PC-3 (cell line): ENCODE results near the gene HSF2BP. TPM values are rescaled to one million over a fixed set of nuclear protein-coding genes. Genes with fewer than 3 reads are reported as not detected.
A peak's percentile ranks its signal among the peaks of the same experiment; 100 is the strongest.

Experiments
- ATAC-seq: fragments of 200-7000 bp; cut with Tn5 transposase; 2 replicates; pipeline ENCODE4 v1.9.1; 2020; ENCODE audit warnings: mild to moderate bottlenecking, moderate library complexity
- BruUV-seq: library from RNA; stranded (reverse); fragments of 400-500 nt; replicated peaks from 2 replicates; lab custom pipeline; 2021; lab: Mats Ljungman, UMichigan
- CTCF ChIA-PET: fragments of 300-600 bp; sonication (Branson Sonifier 250); formaldehyde crosslinking; loops from one replicate; lab custom pipeline; 2022; ENCODE audit warnings: antibody characterized with exemption; lab: Charles Lee
- POLR2A ChIA-PET: fragments of 300-600 bp; sonication (Branson Sonifier 250); formaldehyde crosslinking; loops from one replicate; lab custom pipeline; 2022; ENCODE audit warnings: antibody characterized with exemption; ENCODE audit not compliant: unreplicated experiment; lab: Charles Lee
- DNase-seq: peaks from one replicate; pipeline ENCODE4 v3.0.0-alpha.2; 2015
- H2AFZ ChIP-seq: fragments of 300-600 bp; sonication (generic); 2 replicates; pipeline ENCODE4 v1.6.0; 2016; ENCODE audit warnings: antibody characterized with exemption, low read length
- H3F3A ChIP-seq: fragments of 300-600 bp; sonication (generic); one replicate; pipeline ENCODE4 v1.6.0; 2017; ENCODE audit warnings: antibody characterized with exemption, low read length, control low read depth, mild to moderate bottlenecking; ENCODE audit not compliant: unreplicated experiment
- H3K27ac ChIP-seq: fragments of 300-600 bp; sonication (generic); 2 replicates; pipeline ENCODE4 v1.5.1; 2016; ENCODE audit warnings: mild to moderate bottlenecking, low read length
- H3K27me3 ChIP-seq: fragments of 300-600 bp; sonication (generic); 2 replicates; pipeline ENCODE4 v1.6.1; 2016; ENCODE audit warnings: low read length, mixed read lengths
- H3K36me3 ChIP-seq: fragments of 300-600 bp; sonication (generic); 2 replicates; pipeline ENCODE4 v1.6.1; 2016; ENCODE audit warnings: low read depth, mixed run types, low read length, mixed read lengths
- H3K4me1 ChIP-seq: fragments of 300-600 bp; sonication (generic); 2 replicates; pipeline ENCODE4 v1.5.1; 2016; ENCODE audit warnings: low read length; ENCODE audit not compliant: insufficient read depth
- H3K4me2 ChIP-seq: fragments of 300-600 bp; sonication (generic); 2 replicates; pipeline ENCODE4 v1.6.0; 2016; ENCODE audit warnings: low read length
- H3K4me3 ChIP-seq: fragments of 300-600 bp; sonication (generic); 2 replicates; pipeline ENCODE4 v1.5.1; 2016; ENCODE audit warnings: mild to moderate bottlenecking, low read length, mixed read lengths
- H3K79me2 ChIP-seq: fragments of 300-600 bp; sonication (generic); 2 replicates; pipeline ENCODE4 v1.6.1; 2017; ENCODE audit warnings: low read length, mixed read lengths
- H3K9ac ChIP-seq: fragments of 300-600 bp; sonication (generic); 2 replicates; pipeline ENCODE4 v1.6.0; 2016; ENCODE audit warnings: mild to moderate bottlenecking, low read length
- H3K9me2 ChIP-seq: fragments of 300-600 bp; sonication (generic); replicated peaks from 2 replicates; pipeline ENCODE4 v1.6.1; 2016; ENCODE audit warnings: mixed run types, low read length, mixed read lengths
- H3K9me3 ChIP-seq: fragments of 300-600 bp; sonication (generic); 2 replicates; pipeline ENCODE4 v1.6.1; 2016; ENCODE audit warnings: low read length, mixed read lengths
- H4K20me1 ChIP-seq: fragments of 300-600 bp; sonication (generic); 2 replicates; pipeline ENCODE4 v1.6.1; 2016; ENCODE audit warnings: low read length, mixed read lengths
- CTCF ChIP-seq: fragments of 300-600 bp; sonication (generic); conservative IDR thresholded peaks from 2 replicates; pipeline ENCODE4 v1.5.1; 2017; ENCODE audit warnings: antibody characterized with exemption, low read depth, mild to moderate bottlenecking, low read length
- EZH2 ChIP-seq: fragments of 300-600 bp; sonication (generic); IDR thresholded peaks from one replicate; pipeline ENCODE4 v1.6.1; 2017; ENCODE audit warnings: antibody characterized with exemption, mild to moderate bottlenecking, low read length; ENCODE audit not compliant: unreplicated experiment
- EZH2phosphoT487 ChIP-seq: fragments of 300-600 bp; sonication (generic); IDR thresholded peaks from 2 replicates; pipeline ENCODE4 v1.6.1; 2018; ENCODE audit warnings: mild to moderate bottlenecking, antibody characterized with exemption, low read length, borderline replicate concordance
- intact Hi-C: fragments of 100-400 bp; cut with micrococcal nuclease; formaldehyde crosslinking; loops from 2 replicates; pipeline ENCODE4 v1.9.0; 2023
- total RNA-seq: library from RNA; depleted of rRNA; stranded (reverse); fragments of >200 nt; gene quantifications from 2 replicates; pipeline ENCODE4 v1.2.3, GENCODE V29; 2014

HSF2BP gene
- total RNA-seq, 1 experiment from 2014 or later = 2.4 TPM

DNA sequence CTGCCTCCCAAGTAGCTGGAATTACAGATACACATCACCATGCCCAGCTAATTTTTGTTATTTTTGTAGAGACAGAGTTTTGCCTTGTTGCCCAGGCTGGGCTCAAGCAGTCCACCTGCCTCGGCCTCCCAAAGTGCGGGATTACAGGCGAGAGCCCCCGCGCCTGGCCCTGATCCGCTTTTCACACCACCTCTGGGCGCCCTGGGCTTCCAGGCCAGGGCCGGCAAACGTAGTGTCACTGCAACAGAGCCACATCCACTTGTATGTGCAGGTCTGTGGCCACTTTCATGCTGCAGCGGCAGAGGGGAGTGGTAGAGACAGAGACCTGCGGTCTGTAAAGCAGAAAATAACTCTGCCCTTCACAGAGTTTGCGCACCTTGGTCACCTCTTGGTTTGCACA is 29.6 kb upstream of the HSF2BP start:
- no peaks in the 10 kb centered on the region for H3F3A ChIP-seq
- TF ChIP-seq CTCF (no peak), EZH2phosphoT487 (no peak), EZH2 (no peak)
- no peak overlapping the region for H3K4me3 ChIP-seq
- H3K4me1 ChIP-seq = no peaks in the 10 kb centered on the region
- H3K9me2 ChIP-seq = no peaks in the 10 kb centered on the region
- ChIA-PET POLR2A (no interaction called here), CTCF (no interaction called here)
- no peaks in the 10 kb centered on the region for H3K79me2 ChIP-seq
- no peak overlapping the region for H3K4me2 ChIP-seq
- H3K27me3 ChIP-seq = no peaks in the 10 kb centered on the region
- H2AFZ ChIP-seq = no peak overlapping the region
- intact Hi-C loops = no loop called here
- no peak for DNase-seq
- H3K9ac ChIP-seq = no peak overlapping the region
- no TSS peak for BruUV-seq
- no peaks in the 10 kb centered on the region for H4K20me1 ChIP-seq
- H3K27ac ChIP-seq = no peak overlapping the region
- no peak for ATAC-seq
- no peaks in the 10 kb centered on the region for H3K9me3 ChIP-seq
- peaks cover 78% of the 10 kb centered on the region for H3K36me3 ChIP-seq

GRCh38 chr21:43687566-43688399 is 28.5 kb upstream of the HSF2BP start:
- ATAC-seq (no peak), DNase-seq (no peak)
- Histone ChIP-seq H3K9me2 (no peaks in the 10 kb centered on the region), H3K4me1 (no peaks in the 10 kb centered on the region), H3K27ac (no peak overlapping the region), H3K9me3 (no peaks in the 10 kb centered on the region), H4K20me1 (no peaks in the 10 kb centered on the region), H3K4me2 (no peak overlapping the region), H2AFZ (no peak overlapping the region), H3F3A (no peaks in the 10 kb centered on the region), H3K9ac (no peak overlapping the region), H3K4me3 (no peak overlapping the region), H3K36me3 (peaks cover 75% of the 10 kb centered on the region), H3K27me3 (no peaks in the 10 kb centered on the region), H3K79me2 (no peaks in the 10 kb centered on the region)
- TSS peak; percentile 70 for BruUV-seq
- TF ChIP-seq EZH2 (no peak), CTCF (no peak), EZH2phosphoT487 (no peak)
- POLR2A ChIA-PET = no interaction called here
- intact Hi-C loops = no loop called here
- CTCF ChIA-PET = no interaction called here
